Mucosa of gallbladder (tissue), 1 donor: ENCODE data around the gene CLEC18A. TPM values are rescaled to one million over a fixed set of nuclear protein-coding genes. Genes with fewer than 3 reads are reported as not detected.
"Not testable (repeated sequence)": the region's sequence is repeated elsewhere in the genome, so short reads cannot be mapped to it uniquely, and the experiment has no call there.

Source experiments
- DNase-seq: peaks from one replicate; pipeline ENCODE4 v3.0.0-alpha.2; 2020; ENCODE audit warnings: low spot score
- total RNA-seq: library from RNA; stranded (reverse); gene quantifications from one replicate; pipeline ENCODE4 v1.2.1, GENCODE V29; 2021
- donor health status: DM: no; HTN: no; CAD: no.

Gene CLEC18A
- total RNA-seq: 3.6 TPM

- DNase-seq: not testable (repeated sequence)
These were observed at the start of gene CLEC18A for GRCh38 chr16:69951017-69951671. Gene CLEC18A, plus strand, starts transcription at chr16:69951334. Its CDS starts 33 bp downstream, at chr16:69951367.

- DNase-seq: no peak
These were observed 47.2 kb upstream of the CLEC18A start for GRCh38 chr16:69903865-69904415.

- DNase-seq: no peak
These were observed 46.5 kb upstream of the CLEC18A start for GRCh38 chr16:69904495-69905170.

- no peak for DNase-seq
These were observed 46.0 kb upstream of the CLEC18A start for GRCh38 chr16:69905171-69905555.

- no peak for DNase-seq
These were observed 44.2 kb upstream of the CLEC18A start for GRCh38 chr16:69906838-69907401.

GRCh38 chr16:69909043-69909442 lies 42.1 kb upstream of the CLEC18A start:
- no peak for DNase-seq

GRCh38 chr16:69909760-69910159 lies 41.4 kb upstream of the CLEC18A start:
- DNase-seq: no peak

- DNase-seq: no peak
These were observed 40.2 kb upstream of the CLEC18A start for GRCh38 chr16:69910964-69911363.

GRCh38 chr16:69916462-69916861 lies 34.7 kb upstream of the CLEC18A start:
- DNase-seq: no peak

- no peak for DNase-seq
These were observed 33.8 kb upstream of the CLEC18A start for GRCh38 chr16:69917311-69917710.

- DNase-seq: peak; percentile 56
These were observed 33.4 kb upstream of the CLEC18A start for GRCh38 chr16:69917739-69918138.

GRCh38 chr16:69918241-69918640 lies 32.9 kb upstream of the CLEC18A start:
- no peak for DNase-seq

GRCh38 chr16:69921127-69921526 lies 30.0 kb upstream of the CLEC18A start:
- no peak for DNase-seq

GRCh38 chr16:69922200-69922599 lies 28.9 kb upstream of the CLEC18A start:
- no peak for DNase-seq

GRCh38 chr16:69924041-69924775 lies 26.9 kb upstream of the CLEC18A start:
- DNase-seq: no peak

- peak; percentile 34 for DNase-seq
These were observed 26.4 kb upstream of the CLEC18A start for GRCh38 chr16:69924777-69925191.

- no peak for DNase-seq
These were observed 25.8 kb upstream of the CLEC18A start for GRCh38 chr16:69925311-69925710.

GRCh38 chr16:69926241-69926640 lies 24.9 kb upstream of the CLEC18A start:
- DNase-seq: no peak

- DNase-seq: peak; percentile 23
These were observed 23.9 kb upstream of the CLEC18A start for GRCh38 chr16:69927056-69927757.

- no peak for DNase-seq
These were observed 22.2 kb upstream of the CLEC18A start for GRCh38 chr16:69928856-69929400.

GRCh38 chr16:69929480-69929879 lies 21.7 kb upstream of the CLEC18A start:
- no peak for DNase-seq
